Coronary artery (tissue), 2 donors: Measurements from ENCODE around the gene VASN.

Experiments used
- DNase-seq: peaks from one replicate; pipeline ENCODE4 v3.0.0-alpha.2; 2017; ENCODE audit warnings: low spot score
- H3K27ac ChIP-seq, 2 donors: fragments of 200-600 bp; sonication (generic); one replicate each; pipeline ENCODE4 v1.5.1; 2016 to 2019
- H3K4me3 ChIP-seq: fragments of 200-600 bp; sonication (generic); 2 replicates; pipeline ENCODE4 v1.5.1; 2016; ENCODE audit warnings: mild to moderate bottlenecking, moderate library complexity
- CTCF ChIP-seq: fragments of 200-600 bp; sonication (generic); IDR thresholded peaks from one replicate; pipeline ENCODE4 v1.5.1; 2019; ENCODE audit warnings: antibody characterized with exemption

VASN gene

GRCh38 chr16:4426722-4427372 lies 55.2 kb downstream of the VASN start:
- Histone ChIP-seq H3K4me3 (peak overlapping the region; percentile 82), H3K27ac (no peak overlapping the region)
- DNase-seq = no peak
- no peak for TF ChIP-seq CTCF

- no peak overlapping the region for H3K4me3 ChIP-seq
- TF ChIP-seq CTCF = no peak
- H3K27ac ChIP-seq = no peak overlapping the region
- no peak for DNase-seq
These were observed 56.9 kb downstream of the VASN start for GRCh38 chr16:4428500-4428899.

GRCh38 chr16:4431023-4431422 lies 59.4 kb downstream of the VASN start:
- Histone ChIP-seq H3K4me3 (no peak overlapping the region), H3K27ac (no peak overlapping the region)
- no peak for TF ChIP-seq CTCF
- no peak for DNase-seq
